Uterus (tissue), 2 donors: ENCODE data around the gene INPP5B.

ENCODE experiments used
- CTCF ChIP-seq, 4 experiments: fragments of 200-600 bp in 2 of 4; fragments of 450-650 bp in 2 of 4; sonication (generic) in 2 of 4; IDR thresholded peaks; one replicate each; pipeline ENCODE4 v1.5.1; 2016 to 2019; ENCODE audit warnings: antibody characterized with exemption in 4 of 4, mild to moderate bottlenecking in 2 of 4, moderate library complexity in 1 of 4
- POLR2A ChIP-seq, 2 donors: fragments of 450-650 bp; IDR thresholded peaks; one replicate each; pipeline ENCODE4 v1.6.1; 2016; ENCODE audit warnings: antibody characterized with exemption in 2 of 2, mild to moderate bottlenecking in 1 of 2, moderate library complexity in 1 of 2

GRCh38 chr1:37828410-37829074 lies 118.3 kb downstream of the INPP5B start:
- TF ChIP-seq CTCF (IDR thresholded peaks at IDR 0.05) = no peak
- TF ChIP-seq POLR2A (IDR thresholded peaks at IDR 0.05) = no peak
